GM21528 (cell line): ENCODE data around the gene LMNA.

Experiments used
- ATAC-seq: cut with Tn5 transposase; IDR thresholded peaks from one replicate; pipeline ENCODE4 v1.9.1; 2021; ENCODE audit warnings: mild to moderate bottlenecking, moderate library complexity; ENCODE audit not compliant: unreplicated experiment, low FRiP score

Gene LMNA

DNA sequence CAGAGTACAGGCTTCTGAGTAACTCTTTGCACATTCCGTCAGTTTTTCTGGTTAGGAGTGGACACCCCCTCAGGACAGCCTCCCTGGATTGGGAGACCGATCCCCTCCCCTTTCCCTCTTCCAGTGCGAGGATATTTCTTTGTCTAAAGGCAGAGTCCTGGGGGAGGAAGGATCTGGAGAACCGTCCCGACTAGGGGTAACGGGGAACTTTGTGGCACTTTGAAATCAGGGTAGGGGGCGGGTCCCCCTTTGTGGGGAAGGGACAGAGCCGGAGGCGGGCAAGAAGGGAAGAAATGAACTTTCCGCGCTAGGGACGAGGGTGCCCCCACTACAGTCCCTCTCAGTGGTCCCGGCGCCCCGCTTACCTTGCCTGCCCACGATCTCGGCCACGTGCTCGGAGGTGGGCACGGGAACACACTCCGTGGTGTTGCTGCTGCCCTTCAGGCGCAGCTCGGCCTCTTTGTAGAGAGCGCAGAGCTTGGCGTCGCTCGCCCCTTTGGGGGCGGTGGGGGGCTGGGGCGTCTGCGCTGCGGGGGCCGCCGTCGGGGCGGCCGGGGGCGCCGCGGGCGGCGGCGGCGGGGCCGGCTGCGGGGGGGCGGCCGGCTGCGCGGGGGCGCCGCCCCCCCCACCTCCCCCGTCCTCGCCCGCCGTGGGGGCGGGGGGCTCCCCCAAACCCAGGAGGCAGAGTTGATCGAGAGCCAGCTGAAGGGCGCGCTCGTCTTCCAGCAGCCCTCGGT lies 33.2 kb upstream of the LMNA start:
- ATAC-seq: no peak

DNA sequence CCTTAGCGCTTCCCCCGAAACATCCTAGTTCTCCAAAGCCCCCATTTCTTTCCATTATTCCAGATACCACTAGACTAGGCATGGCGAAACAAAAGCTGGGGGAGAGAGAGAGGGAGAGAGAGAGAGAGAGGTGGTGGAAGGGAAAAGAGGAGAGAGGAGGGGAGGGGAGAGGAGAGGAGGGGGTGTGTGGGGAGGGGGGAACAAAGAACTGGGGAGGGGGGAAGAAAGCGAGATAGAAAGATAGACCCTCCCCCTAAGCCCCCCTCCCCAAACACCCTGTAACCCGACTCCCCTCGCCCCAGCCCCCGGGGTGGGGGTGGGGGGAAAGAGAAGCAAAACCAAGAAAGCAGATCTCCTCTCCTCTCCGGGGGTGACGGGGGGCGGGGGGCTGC lies 32.6 kb upstream of the LMNA start:
- no peak for ATAC-seq

DNA sequence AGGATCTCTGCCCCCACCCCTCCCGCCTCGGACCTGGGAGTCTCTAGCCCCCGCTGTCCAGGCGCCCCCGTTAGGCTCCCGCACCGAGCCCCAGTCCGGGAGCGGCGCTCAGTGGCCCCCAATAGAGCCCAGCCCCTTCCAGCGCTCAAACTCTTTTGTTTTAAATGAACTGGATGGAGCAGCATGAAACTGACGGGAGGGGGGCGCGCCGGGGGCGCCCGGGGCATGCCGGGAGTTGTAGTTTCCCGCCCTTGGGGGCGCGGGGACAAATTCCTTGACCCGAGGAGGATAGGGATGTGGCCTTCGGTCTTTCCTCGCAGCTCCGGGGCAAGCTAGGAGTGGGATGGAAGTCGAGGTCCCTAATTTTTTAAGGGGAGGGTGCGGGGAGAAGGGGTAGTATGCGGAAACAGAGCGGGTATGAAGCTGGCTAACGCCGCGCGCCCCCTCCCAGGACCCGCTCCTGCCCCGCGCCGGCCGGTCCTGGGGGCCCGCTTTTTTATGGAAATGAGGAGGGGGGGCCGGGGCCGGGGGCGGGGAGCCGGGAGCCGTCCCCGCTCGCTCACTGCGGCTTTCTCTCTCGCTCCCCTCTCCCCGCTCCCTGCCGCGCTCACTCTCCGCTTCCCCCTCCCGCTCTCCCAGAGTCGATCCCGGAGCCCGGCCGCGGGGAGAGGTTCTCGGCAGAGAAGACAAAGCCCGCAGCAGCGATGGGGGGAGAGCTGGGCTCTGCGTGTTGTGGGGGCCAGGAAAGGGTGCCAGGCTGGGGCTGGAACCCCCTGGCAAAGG lies 32.0 kb upstream of the LMNA start, which contains the start of gene MEX3A:
Gene MEX3A, minus strand, starts transcription at position 157 of the 783 bp plus-strand sequence. CDS start 467 bp downstream, outside the sequence.
- no peak for ATAC-seq

- ATAC-seq: no peak
Observed at GRCh38 chr1:156083800-156084790, 30.4 kb upstream of the LMNA start.

DNA sequence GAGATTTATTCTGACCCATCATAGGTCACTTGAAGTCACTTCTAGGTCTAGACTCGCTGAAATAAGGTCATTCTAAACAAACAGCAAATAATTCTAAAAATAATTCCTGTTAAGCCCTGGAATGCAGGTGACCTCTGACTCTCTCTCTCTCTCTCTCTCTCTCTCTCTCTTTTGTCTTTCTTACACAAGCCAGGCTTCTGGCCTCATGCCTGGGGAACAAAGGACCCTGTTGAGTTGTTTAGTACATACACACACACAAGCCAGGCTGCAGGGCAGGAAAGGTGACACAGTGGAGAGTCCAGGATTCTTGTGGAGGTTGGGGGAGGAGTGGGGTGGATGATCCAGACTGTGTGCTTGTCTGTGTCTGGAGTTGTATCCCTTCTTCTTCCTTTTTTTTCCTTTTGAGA lies 28.3 kb upstream of the LMNA start:
- no peak for ATAC-seq

- no peak for ATAC-seq
Observed at GRCh38 chr1:156089704-156090103, 24.8 kb upstream of the LMNA start.

- ATAC-seq: no peak
Observed at GRCh38 chr1:156090138-156090839, 24.2 kb upstream of the LMNA start.

DNA sequence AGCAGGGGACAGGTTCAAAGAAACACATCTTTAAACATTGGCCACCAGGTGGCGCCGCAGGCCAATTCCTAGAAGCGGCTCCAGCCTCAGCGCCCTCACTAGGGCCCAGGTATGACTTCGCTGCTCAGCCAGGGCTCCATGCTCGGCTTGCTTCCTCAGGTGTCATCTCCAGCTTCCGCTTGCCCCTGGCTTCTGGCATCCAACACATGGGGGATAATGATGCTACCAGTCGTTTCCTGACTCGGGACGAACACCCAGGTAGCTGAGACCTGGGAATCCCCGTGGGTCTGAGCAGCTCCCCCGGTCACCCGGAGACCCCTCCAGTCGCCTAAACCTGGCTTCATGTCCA lies 23.7 kb upstream of the LMNA start:
- no peak for ATAC-seq

DNA sequence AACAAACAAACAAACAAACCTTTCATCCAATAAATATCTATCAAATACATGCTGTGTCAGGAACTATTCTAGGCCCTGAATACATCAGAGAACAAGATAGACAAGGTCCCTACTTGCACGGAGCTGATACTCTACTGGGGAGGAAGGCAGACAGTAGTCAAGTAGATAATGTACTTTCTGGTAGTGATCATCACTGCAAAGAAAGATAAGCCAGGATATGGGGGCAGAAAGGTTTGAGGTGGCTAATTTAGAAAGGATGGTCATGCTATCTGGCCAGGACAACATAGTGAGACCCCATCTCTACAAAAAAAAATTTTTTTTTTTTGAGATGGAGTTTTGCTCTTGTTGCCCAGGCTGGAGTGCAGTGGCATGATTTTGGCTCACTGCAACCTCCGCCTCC lies 22.9 kb upstream of the LMNA start:
- no peak for ATAC-seq

DNA sequence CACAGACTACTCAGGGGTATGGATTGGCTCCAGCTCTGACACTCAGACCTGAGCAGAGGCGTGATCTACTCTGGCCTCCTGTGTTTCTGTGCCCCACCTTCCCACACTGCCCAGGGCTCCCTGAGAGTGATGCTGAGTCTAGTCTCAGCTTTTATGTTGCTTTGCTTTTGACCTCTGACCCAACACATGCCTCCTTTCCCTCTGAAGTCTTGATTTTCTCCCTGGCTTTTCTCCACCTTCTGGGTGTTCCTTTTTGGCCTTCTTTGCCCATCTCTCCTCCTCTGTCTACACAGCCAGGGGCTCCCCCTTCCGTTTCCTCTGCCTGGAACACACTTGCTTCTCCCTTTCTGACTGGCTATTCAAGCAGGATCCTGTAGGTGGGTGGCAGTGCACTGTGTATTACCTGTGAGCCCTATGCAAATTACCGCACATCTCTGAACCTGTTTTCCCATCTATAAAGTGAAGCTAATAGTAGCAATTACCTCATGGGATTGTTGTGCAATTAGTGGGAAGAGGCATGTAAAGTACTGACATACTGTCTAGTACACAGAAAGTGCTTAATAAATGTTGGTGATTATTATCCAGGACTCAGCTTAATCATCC lies 18.5 kb upstream of the LMNA start:
- no peak for ATAC-seq

GRCh38 chr1:156096640-156097391 lies 17.7 kb upstream of the LMNA start:
- ATAC-seq: peak; percentile 59

GRCh38 chr1:156097499-156098178 lies 16.9 kb upstream of the LMNA start:
- ATAC-seq: no peak

DNA sequence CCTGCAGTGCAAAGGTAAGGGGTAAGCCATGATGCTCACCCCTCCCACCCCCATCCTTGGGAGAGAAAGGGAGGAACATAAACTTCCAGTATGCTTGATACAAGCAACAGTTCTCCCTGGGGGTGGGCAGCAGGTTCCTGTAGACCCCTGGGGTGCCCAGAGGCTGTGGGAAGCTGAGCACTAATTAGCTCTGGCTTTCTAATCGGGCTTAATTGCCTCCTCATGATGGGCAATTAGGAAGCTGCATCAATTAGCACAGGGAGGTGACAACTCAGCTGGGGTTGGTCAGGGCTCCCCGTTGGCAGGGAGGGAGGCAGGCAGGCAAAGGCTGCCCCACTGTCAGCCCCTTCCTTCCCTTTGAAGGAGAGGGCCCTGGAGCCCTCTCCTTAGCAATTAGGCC lies 15.7 kb upstream of the LMNA start:
- ATAC-seq: no peak

DNA sequence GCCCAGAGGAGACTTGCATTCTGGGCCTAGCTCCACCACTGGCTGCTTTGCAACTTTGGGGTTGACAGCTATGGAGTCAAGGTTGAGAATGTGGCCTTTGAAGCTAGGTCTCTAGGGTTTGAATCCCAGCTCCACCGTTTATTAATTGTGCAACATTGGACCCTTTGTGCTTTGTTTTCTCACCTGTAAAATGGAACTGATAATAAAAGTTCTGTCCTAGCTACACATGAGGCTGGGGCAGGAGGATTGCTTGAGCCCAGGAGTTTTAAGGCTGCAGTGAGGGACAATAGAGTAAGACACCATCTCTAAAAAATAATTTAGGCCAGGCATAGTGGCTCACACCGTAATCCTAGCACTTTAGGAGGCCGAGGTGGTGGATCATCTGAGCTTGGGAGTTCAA lies 15.2 kb upstream of the LMNA start:
- no peak for ATAC-seq

- ATAC-seq: no peak
Observed at GRCh38 chr1:156100205-156100995, 14.1 kb upstream of the LMNA start.

- no peak for ATAC-seq
Observed at GRCh38 chr1:156101880-156102279, 12.6 kb upstream of the LMNA start.

- ATAC-seq: no peak
Observed at GRCh38 chr1:156102633-156103511, 11.6 kb upstream of the LMNA start.
